ENCODE measurements around the gene CYB561D1.

The CYB561D1 gene

GRCh38 chr1:109527846-109528695 lies 34.2 kb downstream of the CYB561D1 start:
- DNase-seq (ENCODE audit: low read depth in 1 of 2, low spot score in 1 of 2), result no peak
- no peaks in the 10 kb centered on the region for H3K27me3 ChIP-seq (ENCODE audit: insufficient read depth, poor library complexity, severe bottlenecking)
- no peak for TF ChIP-seq GABPA (IDR thresholded peaks at IDR 0.05; ENCODE audit: low read depth)
- no peak for TF ChIP-seq POLR2AphosphoS5 (IDR thresholded peaks at IDR 0.05; ENCODE audit: low read depth)
- no peak for TF ChIP-seq SPI1 (IDR thresholded peaks at IDR 0.05; ENCODE audit: borderline replicate concordance, low read depth)
- no peak for TF ChIP-seq REST (IDR thresholded peaks at IDR 0.05; ENCODE audit: insufficient replicate concordance, low read depth)
- TF ChIP-seq CTCF (IDR thresholded peaks at IDR 0.05; ENCODE audit: insufficient read depth, low read length), result no peak
- H3K27ac ChIP-seq (replicated peaks), result no peak overlapping the region
- H3K4me3 ChIP-seq (replicated peaks; ENCODE audit: insufficient read depth, low read length), result no peak overlapping the region

GRCh38 chr1:109528712-109529111 lies 34.8 kb downstream of the CYB561D1 start:
- H3K27me3 ChIP-seq (ENCODE audit: insufficient read depth, poor library complexity, severe bottlenecking), result no peaks in the 10 kb centered on the region
- TF ChIP-seq CTCF (IDR thresholded peaks at IDR 0.05; ENCODE audit: insufficient read depth, low read length) (no peak), POLR2AphosphoS5 (IDR thresholded peaks at IDR 0.05; ENCODE audit: low read depth) (no peak), GABPA (IDR thresholded peaks at IDR 0.05; ENCODE audit: low read depth) (no peak), SPI1 (IDR thresholded peaks at IDR 0.05; ENCODE audit: borderline replicate concordance, low read depth) (no peak), REST (IDR thresholded peaks at IDR 0.05; ENCODE audit: insufficient replicate concordance, low read depth) (no peak)
- H3K4me3 ChIP-seq (replicated peaks; ENCODE audit: insufficient read depth, low read length), result no peak overlapping the region
- no peak overlapping the region for H3K27ac ChIP-seq (replicated peaks)
- no peak for DNase-seq (ENCODE audit: low read depth in 1 of 2, low spot score in 1 of 2)

- TF ChIP-seq SPI1 (IDR thresholded peaks at IDR 0.05; ENCODE audit: borderline replicate concordance, low read depth) (no peak), GABPA (IDR thresholded peaks at IDR 0.05; ENCODE audit: low read depth) (no peak), CTCF (IDR thresholded peaks at IDR 0.05; ENCODE audit: insufficient read depth, low read length) (no peak)
Observed at GRCh38 chr1:109529881-109530456, 36.1 kb downstream of the CYB561D1 start.

More at GRCh38 chr1:109529881-109530456, 36.1 kb downstream of the CYB561D1 start:
- Histone ChIP-seq H3K27me3 (ENCODE audit: insufficient read depth, poor library complexity, severe bottlenecking) (no peaks in the 10 kb centered on the region), H3K27ac (replicated peaks) (no peak overlapping the region), H3K4me3 (replicated peaks; ENCODE audit: insufficient read depth, low read length) (no peak overlapping the region)
- DNase-seq (ENCODE audit: low read depth in 1 of 2, low spot score in 1 of 2), result no peak

Measured in HL-60 (cell line).